GM19025 (cell line): ENCODE data around the gene ATP12A.

Experiments
- ATAC-seq: cut with Tn5 transposase; IDR thresholded peaks from one replicate; pipeline ENCODE4 v1.9.1; 2021; ENCODE audit warnings: mild to moderate bottlenecking, low read depth, moderate library complexity; ENCODE audit not compliant: unreplicated experiment

ATP12A gene

DNA sequence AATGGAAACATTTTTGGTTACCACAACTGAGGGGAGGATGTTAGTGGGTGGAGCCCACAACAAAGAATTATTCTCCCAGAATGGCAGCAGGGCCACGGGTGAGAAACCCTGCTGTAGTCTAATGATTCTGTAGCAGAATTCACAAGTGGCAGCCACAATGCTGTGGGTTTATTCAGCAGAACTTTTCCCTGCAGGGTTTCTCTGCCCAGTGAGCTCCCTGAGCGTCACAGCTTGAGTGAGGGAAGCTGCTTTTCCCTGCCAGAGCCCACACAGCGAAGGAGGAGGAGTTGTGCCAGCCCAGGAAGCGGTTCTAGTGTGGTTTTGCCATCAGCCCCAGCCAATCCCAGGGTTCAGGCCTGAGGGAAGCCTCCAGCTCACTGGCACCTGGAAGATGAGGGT lies 4.4 kb downstream of the ATP12A start:
- peak; percentile 44 for ATAC-seq

DNA sequence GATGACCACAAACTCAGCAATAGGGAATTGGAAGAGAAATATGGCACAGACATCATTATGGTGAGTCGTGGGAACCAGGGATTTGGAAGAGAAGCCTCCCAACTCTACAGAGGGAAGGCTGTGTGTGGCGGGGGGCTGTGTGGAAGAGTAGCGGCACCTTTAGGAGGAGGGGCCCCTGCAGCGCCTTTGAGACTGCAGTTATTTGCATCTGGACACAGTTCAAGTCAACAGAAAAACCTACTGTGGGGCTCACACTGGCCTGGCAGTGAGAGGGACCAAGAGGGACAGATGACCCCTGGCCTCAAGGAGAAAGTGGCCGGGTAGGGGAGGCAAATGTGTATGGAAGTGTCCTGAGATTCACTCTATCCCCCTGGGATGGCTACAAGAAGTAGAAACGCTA lies 5.1 kb downstream of the ATP12A start:
- ATAC-seq: no peak

DNA sequence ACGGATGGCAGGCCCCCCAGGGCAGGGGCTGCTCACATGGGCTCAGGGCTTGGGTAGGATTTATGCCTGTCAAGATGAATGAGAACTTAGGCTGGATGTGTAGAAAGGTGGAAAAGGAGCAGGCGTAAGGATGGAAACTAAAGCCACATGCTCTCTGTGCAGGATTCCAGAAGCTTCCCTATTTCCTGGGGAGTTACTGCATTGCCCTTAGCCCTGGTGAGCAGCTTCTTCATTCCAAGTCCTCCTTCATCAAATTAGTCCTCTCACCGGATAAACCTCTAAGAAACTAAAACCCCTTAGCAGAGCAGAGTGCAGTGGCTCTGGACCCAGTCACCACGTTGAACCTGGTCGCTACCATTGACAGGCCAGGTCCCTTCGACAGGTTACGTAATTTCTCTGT lies 7.4 kb downstream of the ATP12A start:
- no peak for ATAC-seq

DNA sequence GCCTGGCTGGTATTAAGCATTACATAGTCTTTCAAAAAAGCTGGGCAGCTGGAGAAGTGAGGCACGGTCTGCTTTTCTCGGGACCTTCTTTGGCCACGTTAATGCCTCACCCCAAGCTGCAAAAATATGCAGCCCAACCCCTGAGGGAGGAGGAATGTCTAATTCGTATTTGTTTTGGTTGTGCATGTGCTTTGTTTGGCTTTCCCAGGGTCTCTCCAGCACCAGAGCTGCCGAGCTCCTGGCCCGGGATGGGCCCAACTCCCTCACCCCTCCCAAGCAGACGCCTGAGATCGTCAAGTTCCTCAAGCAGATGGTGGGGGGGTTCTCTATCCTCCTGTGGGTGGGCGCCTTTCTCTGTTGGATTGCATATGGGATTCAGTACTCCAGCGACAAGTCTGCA lies 7.9 kb downstream of the ATP12A start:
- no peak for ATAC-seq

DNA sequence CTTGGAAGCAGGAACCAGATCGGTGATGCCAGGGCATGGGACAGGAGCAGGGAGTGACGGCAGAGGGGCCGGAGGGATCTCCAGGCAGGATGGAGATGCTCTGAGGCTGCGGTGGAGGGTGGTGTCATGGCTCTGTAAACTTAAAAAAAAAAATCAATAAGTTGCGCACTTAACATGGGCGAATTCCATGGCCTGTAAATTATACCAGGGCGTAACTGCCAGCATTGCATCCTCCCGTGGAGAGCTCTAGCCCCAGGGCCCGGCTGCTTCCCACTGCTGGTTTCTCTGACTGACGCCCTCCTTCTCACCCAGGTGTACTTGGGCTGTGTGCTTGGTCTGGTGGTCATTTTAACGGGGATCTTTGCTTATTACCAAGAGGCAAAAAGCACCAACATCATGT lies 8.7 kb downstream of the ATP12A start:
- no peak for ATAC-seq

DNA sequence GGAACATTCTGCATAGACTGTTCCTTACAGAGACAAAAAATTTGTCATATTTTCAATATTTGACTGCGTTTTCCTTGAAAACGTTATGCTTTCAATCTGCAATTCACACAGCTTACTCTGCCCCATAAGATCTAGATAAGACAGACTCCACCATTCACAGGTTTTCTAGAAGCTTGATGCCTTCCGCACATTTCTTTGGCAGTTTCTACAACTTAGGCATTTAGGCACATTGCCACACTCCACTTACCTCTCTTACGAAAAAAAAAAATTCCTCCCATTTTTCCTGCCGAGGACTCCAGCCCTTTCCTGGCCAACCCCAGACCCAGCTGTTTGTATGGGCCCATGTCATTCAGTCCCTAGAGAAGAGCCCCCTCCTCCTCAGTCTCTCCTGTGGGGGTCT lies 11.2 kb downstream of the ATP12A start:
- ATAC-seq: no peak

DNA sequence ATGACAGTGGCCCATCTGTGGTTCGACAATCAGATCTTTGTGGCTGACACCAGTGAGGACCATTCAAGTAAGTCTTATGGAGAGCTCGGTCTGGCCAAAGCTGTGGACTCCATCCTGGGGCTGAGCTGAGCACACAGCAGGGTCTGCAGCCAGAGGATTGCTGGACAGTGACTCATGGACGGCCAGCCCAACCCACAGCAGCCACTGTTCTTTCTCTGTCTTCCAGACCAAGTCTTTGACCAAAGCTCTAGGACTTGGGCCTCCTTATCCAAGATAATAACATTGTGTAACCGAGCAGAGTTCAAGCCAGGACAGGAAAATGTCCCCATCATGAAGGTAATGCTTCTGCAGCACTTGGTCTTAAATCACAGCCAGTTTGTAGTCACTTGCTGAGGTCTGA lies 12.4 kb downstream of the ATP12A start:
- no peak for ATAC-seq

DNA sequence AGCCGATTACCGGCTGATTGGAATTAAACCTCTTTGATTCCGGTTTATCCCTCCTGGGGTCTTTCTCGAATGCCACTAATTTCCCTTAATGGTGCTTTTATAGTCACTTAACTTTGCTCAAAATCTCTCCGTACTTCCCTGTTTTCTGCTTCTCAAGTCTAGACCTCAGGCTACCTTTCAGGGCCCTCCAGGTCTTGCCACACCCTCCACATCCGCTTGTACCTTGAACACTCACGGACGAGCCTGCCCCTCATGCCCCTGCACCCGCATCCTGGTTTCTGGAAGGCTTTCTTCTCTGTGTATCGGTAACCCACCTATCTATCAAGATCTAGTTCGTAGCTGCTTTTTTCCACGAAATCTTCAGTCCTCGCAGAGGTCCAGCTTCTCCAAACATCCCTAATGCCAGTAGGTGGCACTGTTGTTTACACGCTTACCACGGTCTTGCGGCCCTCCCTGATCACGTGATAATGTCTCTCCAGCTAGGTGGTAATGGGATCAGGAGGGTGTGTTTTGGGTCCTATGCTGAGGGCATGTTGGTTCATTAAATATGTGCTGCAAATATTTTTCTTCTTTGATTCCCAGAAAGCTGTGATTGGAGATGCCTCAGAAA lies 13.8 kb downstream of the ATP12A start:
- no peak for ATAC-seq

DNA sequence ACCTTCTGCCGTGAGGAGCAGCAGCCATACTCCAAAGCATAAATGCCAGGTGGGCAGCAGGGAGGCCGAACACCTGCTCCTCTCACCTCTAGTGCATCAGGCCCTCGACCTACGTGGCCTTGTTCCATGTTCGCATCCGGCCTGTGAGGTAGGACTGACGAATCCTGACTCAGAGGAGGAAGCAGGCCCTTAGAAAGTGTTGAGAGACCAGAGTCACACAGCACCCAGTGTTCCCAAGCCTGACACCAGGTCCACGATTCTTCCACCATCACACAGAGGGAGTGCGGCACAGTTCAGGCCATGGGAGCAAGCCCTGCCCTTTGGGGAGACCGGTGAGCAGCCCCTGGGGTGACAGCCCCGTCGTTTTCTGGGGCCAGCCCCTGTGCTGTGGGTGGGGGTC lies 14.7 kb downstream of the ATP12A start:
- no peak for ATAC-seq

DNA sequence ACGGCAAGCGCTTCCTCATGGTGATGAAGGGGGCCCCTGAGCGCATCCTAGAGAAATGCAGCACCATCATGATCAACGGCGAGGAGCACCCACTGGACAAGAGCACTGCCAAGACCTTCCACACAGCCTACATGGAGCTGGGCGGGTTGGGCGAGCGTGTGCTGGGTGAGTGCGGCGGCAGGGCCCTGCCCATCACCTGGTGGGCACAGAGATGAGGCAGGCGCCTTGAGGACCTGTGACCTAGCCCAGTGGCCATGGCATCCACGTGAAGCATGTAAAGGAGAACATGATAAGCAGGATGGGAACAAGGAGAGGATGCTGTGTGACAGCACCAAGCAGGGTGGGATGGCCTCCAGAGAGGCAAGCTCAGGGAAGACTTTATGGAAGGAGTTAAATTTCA lies 18.5 kb downstream of the ATP12A start:
- ATAC-seq: no peak

DNA sequence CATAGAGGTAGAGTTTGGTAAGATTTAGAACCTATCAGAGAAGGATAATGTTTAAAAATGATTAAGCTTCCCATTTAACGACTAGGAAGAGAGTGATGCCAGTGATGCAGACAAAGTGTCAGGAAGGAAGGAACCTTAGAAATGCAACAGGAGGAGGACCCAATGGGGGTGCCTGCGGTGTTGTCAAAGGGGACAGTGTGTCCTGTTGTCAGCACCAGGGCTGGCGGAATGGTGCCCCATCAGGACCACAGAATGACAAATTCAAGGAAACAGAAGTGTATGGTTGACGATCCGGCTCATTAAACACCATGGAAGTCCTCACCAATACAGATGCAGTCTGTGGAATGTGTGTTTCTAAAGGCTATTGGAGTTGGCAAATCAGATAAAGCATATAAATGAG lies 19.3 kb downstream of the ATP12A start:
- ATAC-seq: no peak

DNA sequence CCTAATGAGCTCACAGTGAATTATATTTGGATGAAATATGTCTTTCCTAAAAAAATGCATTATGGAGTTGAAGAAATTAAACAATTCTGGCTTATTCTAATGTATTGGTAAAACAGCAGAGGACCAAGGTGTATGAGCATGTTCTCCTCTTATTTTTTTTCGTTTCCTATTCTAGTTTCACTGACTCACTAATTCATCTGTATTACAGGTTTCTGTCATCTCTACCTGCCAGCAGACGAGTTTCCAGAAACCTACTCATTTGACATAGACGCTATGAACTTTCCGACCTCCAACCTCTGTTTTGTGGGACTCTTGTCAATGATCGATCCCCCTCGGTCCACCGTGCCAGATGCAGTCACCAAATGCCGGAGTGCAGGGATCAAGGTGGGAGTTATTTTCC lies 20.3 kb downstream of the ATP12A start:
- ATAC-seq: no peak

DNA sequence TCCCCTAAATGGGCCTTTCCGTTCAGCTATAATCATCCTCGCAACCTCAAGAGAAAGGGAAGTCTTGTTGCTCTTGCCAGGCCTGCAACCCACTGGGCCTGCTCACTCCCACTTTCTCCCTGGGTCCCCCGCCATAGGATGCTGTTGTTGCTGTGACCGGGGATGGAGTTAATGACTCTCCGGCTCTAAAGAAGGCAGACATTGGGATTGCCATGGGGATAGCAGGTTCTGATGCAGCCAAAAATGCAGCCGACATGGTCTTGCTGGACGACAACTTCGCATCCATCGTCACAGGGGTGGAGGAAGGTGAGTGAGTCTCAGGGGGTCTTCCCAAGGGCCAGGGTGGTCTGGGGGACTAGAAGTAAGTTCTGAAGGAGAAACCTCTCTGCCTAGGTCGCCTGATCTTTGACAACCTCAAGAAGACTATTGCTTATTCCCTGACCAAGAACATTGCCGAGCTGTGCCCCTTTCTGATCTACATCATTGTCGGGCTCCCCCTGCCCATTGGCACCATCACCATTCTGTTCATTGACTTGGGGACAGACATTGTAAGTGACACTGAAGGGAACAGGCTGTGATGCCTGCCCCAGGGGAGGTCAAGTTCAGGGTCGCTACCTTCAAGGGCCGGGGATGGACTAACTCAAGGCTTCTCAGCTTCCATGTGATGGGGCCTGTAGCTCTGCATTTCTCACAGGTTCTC lies 26.8 kb downstream of the ATP12A start:
- ATAC-seq: no peak

DNA sequence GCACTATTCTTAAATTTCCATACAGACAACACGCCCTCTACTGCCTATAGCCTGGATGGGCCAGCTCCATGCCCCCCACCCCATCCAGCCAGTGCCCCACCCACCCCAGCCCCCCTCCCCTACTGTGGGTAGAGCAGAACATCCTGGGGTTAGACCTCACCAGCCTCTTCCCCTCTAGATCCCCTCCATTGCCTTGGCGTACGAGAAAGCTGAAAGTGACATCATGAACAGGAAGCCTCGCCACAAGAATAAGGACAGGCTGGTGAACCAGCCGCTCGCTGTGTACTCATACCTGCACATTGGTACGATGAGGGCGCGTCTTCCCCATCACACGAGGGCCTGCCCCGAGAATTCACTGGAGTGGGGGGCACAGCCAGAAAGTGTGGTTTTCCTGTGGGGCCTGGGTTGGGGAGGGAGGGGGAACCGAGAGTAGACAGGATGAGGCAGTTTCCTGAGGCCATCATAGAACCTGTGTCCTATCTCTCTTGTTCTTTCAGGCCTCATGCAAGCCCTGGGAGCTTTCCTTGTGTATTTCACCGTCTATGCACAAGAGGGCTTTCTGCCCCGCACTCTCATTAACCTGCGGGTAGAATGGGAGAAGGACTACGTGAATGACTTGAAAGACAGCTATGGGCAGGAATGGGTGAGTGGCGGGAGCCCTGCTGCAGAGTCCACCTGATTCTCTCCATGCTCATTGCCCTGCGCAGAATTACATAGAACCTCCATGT lies 29.1 kb downstream of the ATP12A start:
- ATAC-seq: peak; percentile 77

DNA sequence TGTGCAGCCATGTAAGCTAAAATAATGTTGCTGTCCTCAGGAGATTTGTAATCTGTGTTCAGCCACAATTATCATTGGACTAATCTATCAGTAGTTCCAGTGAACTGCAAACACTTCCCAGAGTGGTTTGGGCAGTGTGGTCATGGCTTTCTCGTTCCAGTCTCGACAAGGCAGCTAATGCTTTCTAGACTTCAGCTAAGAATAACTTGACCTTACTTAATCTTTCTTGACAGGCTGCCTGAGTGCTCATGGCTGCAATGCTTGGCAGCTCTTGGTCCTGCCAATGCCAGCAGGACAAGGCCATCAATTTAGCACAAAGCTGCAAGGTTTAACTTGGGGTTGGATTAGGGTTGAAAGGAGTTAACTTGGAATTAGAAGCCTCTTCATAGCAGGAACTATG lies 32.8 kb downstream of the ATP12A start:
- no peak for ATAC-seq

DNA sequence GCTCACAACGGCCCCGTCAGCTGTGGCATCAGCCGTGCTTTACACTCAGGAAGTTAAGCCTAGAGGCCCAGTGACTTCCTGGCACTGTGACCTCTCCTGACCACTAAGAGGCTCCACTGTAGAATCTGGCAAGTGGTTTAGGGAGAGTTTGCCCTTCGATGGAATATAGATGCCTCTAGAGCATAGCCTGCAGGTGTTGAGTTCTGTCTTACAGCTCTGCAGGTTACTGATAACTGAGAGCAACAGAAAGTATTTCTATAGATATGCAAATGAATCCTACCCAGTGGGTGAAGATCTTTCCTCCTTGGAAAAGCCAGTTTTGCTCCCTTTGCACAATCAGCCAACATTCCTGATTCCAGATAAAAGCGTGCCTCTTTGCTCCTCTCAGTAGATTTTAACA lies 35.8 kb downstream of the ATP12A start:
- ATAC-seq: no peak

DNA sequence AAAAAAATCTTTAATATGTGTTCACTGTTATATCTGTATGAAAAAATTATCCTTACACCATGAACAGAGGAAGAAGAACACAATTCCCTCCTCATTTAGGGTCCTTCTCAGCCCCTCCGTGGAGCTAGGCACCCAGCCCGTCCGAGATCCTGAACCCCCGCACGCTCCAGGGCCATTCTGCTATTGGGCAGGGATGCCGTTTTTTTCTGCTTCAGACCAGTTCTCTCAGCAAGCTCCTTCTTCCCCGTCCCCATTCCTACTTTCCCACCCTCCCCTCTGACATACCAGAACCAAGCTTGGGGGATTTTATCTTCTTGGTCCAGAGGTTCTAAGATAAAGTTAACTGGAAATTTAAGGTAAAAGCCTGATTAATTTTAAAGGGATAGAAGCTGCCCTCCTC lies 36.2 kb downstream of the ATP12A start:
- ATAC-seq: no peak

DNA sequence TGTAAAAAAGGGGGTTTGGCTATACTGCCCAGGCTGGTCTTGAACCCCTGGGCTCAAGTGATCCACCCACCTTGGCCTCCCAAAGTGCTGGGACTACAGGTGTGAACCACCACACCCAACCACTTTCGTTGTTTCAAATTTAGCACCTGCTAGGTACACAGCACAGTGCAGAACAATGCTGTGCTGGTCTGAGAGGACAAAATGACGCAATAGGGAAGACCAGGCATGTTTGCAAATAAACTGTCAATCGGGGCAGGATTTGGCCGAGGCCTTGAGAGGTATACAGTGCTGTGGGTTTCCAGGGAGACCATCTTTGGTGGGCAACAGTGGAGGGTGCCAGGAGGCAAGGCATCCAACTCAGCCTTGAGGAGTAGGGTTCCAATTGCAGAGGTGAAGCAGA lies 37.0 kb downstream of the ATP12A start:
- ATAC-seq: no peak

DNA sequence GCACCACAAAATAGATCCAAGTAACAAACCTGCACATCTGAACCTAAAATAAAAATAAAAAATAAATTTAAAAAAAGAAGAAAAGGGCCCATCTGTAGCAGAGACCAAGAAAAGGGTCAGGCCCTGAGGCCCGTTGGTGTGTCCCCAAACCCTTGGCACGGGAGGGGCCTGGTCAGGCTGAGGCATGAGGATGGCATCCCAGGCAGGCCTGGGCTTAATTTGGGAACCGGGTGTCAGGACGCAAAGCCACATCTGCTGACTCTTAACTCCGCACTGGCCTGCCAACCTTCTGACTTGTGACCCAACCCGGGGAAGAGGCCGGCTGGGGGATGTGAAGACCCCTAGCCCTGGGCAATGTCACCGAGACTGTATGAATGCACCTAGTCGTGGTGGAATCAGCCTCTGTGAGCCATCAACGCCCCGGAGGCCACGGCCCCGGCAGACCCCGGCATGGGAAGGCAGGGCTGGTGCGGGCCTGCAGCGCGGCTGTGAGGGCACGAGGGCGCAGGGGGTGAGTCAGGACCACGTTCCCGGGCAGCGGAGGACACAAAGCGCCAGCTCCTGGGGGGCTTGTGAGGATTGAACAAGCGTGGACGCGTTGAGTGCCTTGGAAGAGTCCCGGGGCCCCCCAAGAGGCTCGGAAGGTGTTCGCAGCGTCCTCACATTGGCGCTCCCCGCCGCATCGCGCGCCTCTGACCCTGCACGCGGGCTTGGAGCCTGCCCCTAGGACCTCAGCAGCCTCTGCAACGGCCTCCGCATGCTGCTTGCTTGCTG lies 38.2 kb downstream of the ATP12A start:
- ATAC-seq: no peak

DNA sequence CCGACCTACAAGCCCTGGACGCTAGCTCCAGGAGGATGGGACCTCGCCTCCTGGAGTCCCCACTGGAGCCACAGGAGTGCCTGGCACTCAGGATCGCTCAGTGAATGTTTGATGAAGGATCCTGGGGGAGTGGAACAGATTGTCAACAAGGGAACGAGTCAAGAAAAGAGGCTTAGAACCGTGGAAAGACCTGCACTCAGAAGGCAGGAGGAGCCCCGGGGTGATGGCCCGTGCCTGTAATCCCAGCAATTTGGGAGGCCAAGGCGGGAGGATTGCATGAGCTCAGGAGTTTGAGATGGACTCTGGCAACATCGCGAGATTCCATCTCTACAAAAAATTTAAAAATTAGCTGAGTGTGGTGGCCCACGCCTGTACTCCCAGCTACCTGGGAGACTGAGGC lies 38.9 kb downstream of the ATP12A start:
- ATAC-seq: no peak

DNA sequence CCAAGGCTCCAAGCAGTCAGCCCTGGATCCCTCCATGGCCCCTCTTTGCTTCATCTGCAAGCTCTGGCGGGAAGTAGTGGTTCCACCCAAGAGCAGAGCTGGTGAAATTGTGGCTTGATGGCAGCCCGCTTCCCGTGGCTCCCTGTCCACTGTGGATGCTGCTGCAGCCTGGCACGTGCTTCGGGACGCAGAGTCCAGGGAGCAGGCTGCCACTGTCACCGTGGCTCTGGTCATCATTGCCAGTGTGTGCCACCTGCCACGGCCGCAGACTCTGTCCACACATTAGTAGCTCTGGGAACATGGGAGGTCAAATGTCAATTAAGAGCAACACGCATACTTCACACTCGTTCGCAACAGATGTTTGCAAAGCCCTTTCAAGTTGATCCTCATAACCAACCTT lies 43.0 kb downstream of the ATP12A start:
- ATAC-seq: no peak
